Fibroblast of lung (primary cell): ENCODE measurements around the gene DNAH1. TPM values are rescaled to one million over a fixed set of nuclear protein-coding genes. Genes with fewer than 3 reads are reported as not detected.
"Not testable (repeated sequence)": the region's sequence is repeated elsewhere in the genome, so short reads cannot be mapped to it uniquely, and the experiment has no call there.

ENCODE experiments used
- DNase-seq, 2 donors: peaks; one replicate each; pipeline versions ENCODE4 v3.0.0 to v3.0.0-alpha.2; 2010; ENCODE audit warnings: low read depth in 2 of 2
- H2AFZ ChIP-seq: 2 replicates; pipeline ENCODE4 v1.5.1; 2012; ENCODE audit warnings: low read length, control low read depth, inconsistent platforms
- H3K27ac ChIP-seq: 2 replicates; pipeline ENCODE4 v1.5.1; 2011; ENCODE audit warnings: low read length, control low read depth; ENCODE audit not compliant: insufficient read depth
- H3K27me3 ChIP-seq: 2 replicates; pipeline ENCODE4 v1.5.1; 2011; ENCODE audit warnings: mild to moderate bottlenecking, low read length; ENCODE audit not compliant: control insufficient read depth, insufficient read depth
- H3K36me3 ChIP-seq: 2 replicates; pipeline ENCODE4 v1.5.1; 2011; ENCODE audit warnings: low read length; ENCODE audit not compliant: control insufficient read depth, insufficient read depth
- H3K4me1 ChIP-seq: 2 replicates; pipeline ENCODE4 v1.5.1; 2011; ENCODE audit warnings: low read length; ENCODE audit not compliant: control insufficient read depth, insufficient read depth; ENCODE audit errors: extremely low read depth
- H3K4me2 ChIP-seq: 2 replicates; pipeline ENCODE4 v1.5.1; 2011; ENCODE audit warnings: low read length, control low read depth; ENCODE audit not compliant: insufficient read depth; ENCODE audit errors: extremely low read depth
- H3K4me3 ChIP-seq, 4 experiments: fragments of 200-600 bp in 1 of 4; sonication (generic) in 1 of 4; replicated peaks in 1 of 4; 2 replicates each; pipeline ENCODE4 v1.5.1; 2011 to 2016; ENCODE audit warnings: low read length in 4 of 4, low read depth in 3 of 4, mild to moderate bottlenecking in 3 of 4, control low read depth in 2 of 4, inconsistent platforms in 1 of 4, mixed read lengths in 1 of 4; ENCODE audit not compliant: insufficient read depth in 1 of 4; ENCODE audit errors: control extremely low read depth in 1 of 4
- H3K79me2 ChIP-seq: 2 replicates; pipeline ENCODE4 v1.5.1; 2012; ENCODE audit warnings: mild to moderate bottlenecking, low read length, inconsistent platforms; ENCODE audit not compliant: control insufficient read depth, insufficient read depth
- H3K9ac ChIP-seq: 2 replicates; pipeline ENCODE4 v1.5.1; 2011; ENCODE audit warnings: mild to moderate bottlenecking, low read length, control low read depth; ENCODE audit not compliant: insufficient read depth
- H3K9me3 ChIP-seq: 2 replicates; pipeline ENCODE4 v1.5.1; 2012; ENCODE audit warnings: low read depth, low read length; ENCODE audit not compliant: control insufficient read depth, insufficient read depth
- H4K20me1 ChIP-seq: 2 replicates; pipeline ENCODE4 v1.5.1; 2011; ENCODE audit warnings: low read length; ENCODE audit not compliant: control insufficient read depth, insufficient read depth; ENCODE audit errors: extremely low read depth
- CTCF ChIP-seq, 2 donors: IDR thresholded peaks in 1 of 2; conservative IDR thresholded peaks in 1 of 2; 1 replicate in 1 of 2; 2 replicates in 1 of 2; pipeline ENCODE4 v1.5.1; 2011 to 2012; ENCODE audit warnings: low read length in 2 of 2, control low read depth in 1 of 2, inconsistent platforms in 1 of 2, low read depth in 1 of 2, mild to moderate bottlenecking in 1 of 2
- EZH2 ChIP-seq: IDR thresholded peaks from 2 replicates; pipeline ENCODE4 v1.5.1; 2012; ENCODE audit warnings: low read length, control low read depth, mild to moderate bottlenecking; ENCODE audit errors: missing control alignments
- polyA plus RNA-seq, 2 donors: library from polyadenylated mRNA; depleted of rRNA in 1 of 2; stranded (reverse) in 1 of 2; unstranded in 1 of 2; fragments of >200 nt; gene quantifications; 2 replicates each; pipeline ENCODE4 v1.2.1, GENCODE V29; 2011 to 2012; ENCODE audit warnings: missing spikeins in 1 of 2
- total RNA-seq: library from RNA; depleted of rRNA; stranded (reverse); fragments of >200 nt; gene quantifications from 2 replicates; pipeline ENCODE4 v1.2.1, GENCODE V29; 2014

Gene DNAH1
- total and polyA plus RNA-seq, 2 donors (not counting 1 experiment from before 2014, with no cell fraction given): 1.9 to 3.0 TPM

GRCh38 chr3:52270252-52270754 is 45.8 kb upstream of the DNAH1 start:
- H2AFZ ChIP-seq: no peak overlapping the region
- H3K4me2 ChIP-seq: no peak overlapping the region
- DNase-seq: no peak
- peaks cover 78% of the 10 kb centered on the region for H3K79me2 ChIP-seq
- no peak overlapping the region for H3K27ac ChIP-seq
- H3K9ac ChIP-seq: no peak overlapping the region
- TF ChIP-seq CTCF (conservative IDR thresholded peaks at IDR 0.05 in 1 of 2, IDR thresholded peaks at IDR 0.05 in 1 of 2; ENCODE audit: low read depth in 1 of 2, low read length in 2 of 2): no peak
- TF ChIP-seq EZH2: no peak
- H3K9me3 ChIP-seq: no peaks in the 10 kb centered on the region
- H4K20me1 ChIP-seq: peaks cover 2% of the 10 kb centered on the region
- H3K4me1 ChIP-seq: peaks cover 8% of the 10 kb centered on the region
- H3K27me3 ChIP-seq: no peaks in the 10 kb centered on the region
- peaks cover 10% of the 10 kb centered on the region for H3K36me3 ChIP-seq
- H3K4me3 ChIP-seq: no peak overlapping the region

- not testable (repeated sequence) for H3K9ac ChIP-seq, H3K27me3 ChIP-seq, H3K36me3 ChIP-seq, H3K27ac ChIP-seq, H3K9me3 ChIP-seq, DNase-seq, H3K4me2 ChIP-seq, H2AFZ ChIP-seq, H3K4me1 ChIP-seq, H3K4me3 ChIP-seq, H4K20me1 ChIP-seq
- peaks cover 92% of the 10 kb centered on the region for H3K79me2 ChIP-seq
These were observed 43.9 kb upstream of the DNAH1 start for GRCh38 chr3:52272172-52272571.

GRCh38 chr3:52272831-52273230 is 43.3 kb upstream of the DNAH1 start:
- Histone ChIP-seq H2AFZ (no peak overlapping the region), H3K9ac (no peak overlapping the region), H3K36me3 (peaks cover 8% of the 10 kb centered on the region), H3K4me1 (peaks cover 9% of the 10 kb centered on the region), H3K27ac (no peak overlapping the region), H3K4me2 (no peak overlapping the region), H3K27me3 (no peaks in the 10 kb centered on the region), H4K20me1 (peaks cover 5% of the 10 kb centered on the region), H3K79me2 (peaks cover 95% of the 10 kb centered on the region), H3K9me3 (no peaks in the 10 kb centered on the region), H3K4me3 (no peak overlapping the region)
- TF ChIP-seq CTCF (conservative IDR thresholded peaks at IDR 0.05 in 1 of 2, IDR thresholded peaks at IDR 0.05 in 1 of 2; ENCODE audit: low read depth in 1 of 2, low read length in 2 of 2) (no peak), EZH2 (no peak)
- DNase-seq: no peak

- H3K9ac ChIP-seq, H3K27me3 ChIP-seq, H4K20me1 ChIP-seq, H3K27ac ChIP-seq, DNase-seq, H3K4me3 ChIP-seq, H3K4me2 ChIP-seq, H3K36me3 ChIP-seq, H3K4me1 ChIP-seq, H2AFZ ChIP-seq, H3K9me3 ChIP-seq: not testable (repeated sequence)
- peaks cover 82% of the 10 kb centered on the region for H3K79me2 ChIP-seq
These were observed 41.3 kb upstream of the DNAH1 start for GRCh38 chr3:52274781-52275180.
